Parathyroid adenoma (tissue), 2 donors: Measurements from ENCODE around the gene B9D1.

Source experiments
- H2AFZ ChIP-seq: fragments of 300-600 bp; sonication (generic); one replicate; pipeline ENCODE4 v1.7.0; 2017; ENCODE audit warnings: antibody characterized with exemption, mild to moderate bottlenecking
- H3K27ac ChIP-seq: fragments of 300-600 bp; sonication (generic); one replicate; pipeline ENCODE4 v1.7.0; 2017
- H3K27me3 ChIP-seq: fragments of 300-600 bp; sonication (generic); one replicate; pipeline ENCODE4 v1.7.0; 2017; ENCODE audit warnings: low read length; ENCODE audit not compliant: control insufficient read depth, insufficient read depth
- H3K36me3 ChIP-seq: fragments of 300-600 bp; sonication (generic); one replicate; pipeline ENCODE4 v1.7.0; 2017; ENCODE audit warnings: low read length; ENCODE audit not compliant: control insufficient read depth, insufficient read depth
- H3K4me1 ChIP-seq: fragments of 300-600 bp; sonication (generic); one replicate; pipeline ENCODE4 v1.7.0; 2017; ENCODE audit warnings: control low read depth
- H3K4me2 ChIP-seq: fragments of 300-600 bp; sonication (generic); one replicate; pipeline ENCODE4 v1.7.0; 2017; ENCODE audit warnings: low read length
- H3K4me3 ChIP-seq: fragments of 300-600 bp; sonication (generic); one replicate; pipeline ENCODE4 v1.7.0; 2017; ENCODE audit warnings: low read depth, low read length
- H3K79me2 ChIP-seq: fragments of 300-600 bp; sonication (generic); one replicate; pipeline ENCODE4 v1.7.0; 2017; ENCODE audit warnings: control low read depth
- H3K9ac ChIP-seq: fragments of 300-600 bp; sonication (generic); one replicate; pipeline ENCODE4 v1.7.0; 2017; ENCODE audit warnings: mild to moderate bottlenecking
- H3K9me3 ChIP-seq: fragments of 300-600 bp; sonication (generic); one replicate; pipeline ENCODE4 v1.7.0; 2017; ENCODE audit warnings: low read length; ENCODE audit not compliant: control insufficient read depth
- TF ChIP-seq, protein P1 (sequence below): fragments of 300-600 bp; sonication (generic); IDR thresholded peaks from one replicate; pipeline ENCODE4 v1.7.0; 2017; ENCODE audit warnings: antibody characterized with exemption, mild to moderate bottlenecking
- donor health status: primary hyperparathyroidism.

Gene B9D1

GRCh38 chr17:19322861-19323260 is 39.7 kb downstream of the B9D1 start:
- H3K4me2 ChIP-seq, result no peak overlapping the region
- H3K4me1 ChIP-seq, result peaks cover under 1% of the 10 kb centered on the region
- TF ChIP-seq, protein P1, sequence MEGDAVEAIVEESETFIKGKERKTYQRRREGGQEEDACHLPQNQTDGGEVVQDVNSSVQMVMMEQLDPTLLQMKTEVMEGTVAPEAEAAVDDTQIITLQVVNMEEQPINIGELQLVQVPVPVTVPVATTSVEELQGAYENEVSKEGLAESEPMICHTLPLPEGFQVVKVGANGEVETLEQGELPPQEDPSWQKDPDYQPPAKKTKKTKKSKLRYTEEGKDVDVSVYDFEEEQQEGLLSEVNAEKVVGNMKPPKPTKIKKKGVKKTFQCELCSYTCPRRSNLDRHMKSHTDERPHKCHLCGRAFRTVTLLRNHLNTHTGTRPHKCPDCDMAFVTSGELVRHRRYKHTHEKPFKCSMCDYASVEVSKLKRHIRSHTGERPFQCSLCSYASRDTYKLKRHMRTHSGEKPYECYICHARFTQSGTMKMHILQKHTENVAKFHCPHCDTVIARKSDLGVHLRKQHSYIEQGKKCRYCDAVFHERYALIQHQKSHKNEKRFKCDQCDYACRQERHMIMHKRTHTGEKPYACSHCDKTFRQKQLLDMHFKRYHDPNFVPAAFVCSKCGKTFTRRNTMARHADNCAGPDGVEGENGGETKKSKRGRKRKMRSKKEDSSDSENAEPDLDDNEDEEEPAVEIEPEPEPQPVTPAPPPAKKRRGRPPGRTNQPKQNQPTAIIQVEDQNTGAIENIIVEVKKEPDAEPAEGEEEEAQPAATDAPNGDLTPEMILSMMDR, result no peak
- no peaks in the 10 kb centered on the region for H3K27me3 ChIP-seq
- H2AFZ ChIP-seq, result no peak overlapping the region
- no peaks in the 10 kb centered on the region for H3K36me3 ChIP-seq
- H3K27ac ChIP-seq, result no peak overlapping the region
- no peak overlapping the region for H3K9ac ChIP-seq
- H3K79me2 ChIP-seq, result no peaks in the 10 kb centered on the region
- no peak overlapping the region for H3K4me3 ChIP-seq
- no peaks in the 10 kb centered on the region for H3K9me3 ChIP-seq

DNA sequence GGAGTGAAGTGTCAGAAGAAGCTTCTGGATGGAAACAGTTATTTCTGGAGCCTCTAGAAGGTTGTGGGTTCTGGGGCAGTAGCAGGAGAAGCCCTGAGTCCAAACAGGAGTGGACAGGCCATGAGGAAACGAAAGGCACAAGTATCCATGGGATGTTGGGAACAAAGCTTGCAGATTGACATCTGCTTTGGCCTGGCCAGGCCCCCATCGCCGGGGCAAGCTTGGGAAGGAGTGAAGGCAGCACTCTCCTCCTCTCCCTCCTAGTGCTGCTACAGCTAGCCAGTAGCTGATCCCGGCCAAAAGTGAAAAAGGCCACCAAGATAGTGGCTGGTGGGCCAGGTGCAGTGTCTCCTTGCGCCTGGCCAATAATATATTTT is 40.4 kb downstream of the B9D1 start:
- Histone ChIP-seq H3K27me3 (no peaks in the 10 kb centered on the region), H3K79me2 (no peaks in the 10 kb centered on the region), H2AFZ (no peak overlapping the region), H3K4me1 (peaks cover 7% of the 10 kb centered on the region), H3K4me2 (no peak overlapping the region), H3K4me3 (no peak overlapping the region), H3K36me3 (no peaks in the 10 kb centered on the region), H3K27ac (no peak overlapping the region), H3K9me3 (no peaks in the 10 kb centered on the region), H3K9ac (no peak overlapping the region)
- TF ChIP-seq, protein P1, result no peak

DNA sequence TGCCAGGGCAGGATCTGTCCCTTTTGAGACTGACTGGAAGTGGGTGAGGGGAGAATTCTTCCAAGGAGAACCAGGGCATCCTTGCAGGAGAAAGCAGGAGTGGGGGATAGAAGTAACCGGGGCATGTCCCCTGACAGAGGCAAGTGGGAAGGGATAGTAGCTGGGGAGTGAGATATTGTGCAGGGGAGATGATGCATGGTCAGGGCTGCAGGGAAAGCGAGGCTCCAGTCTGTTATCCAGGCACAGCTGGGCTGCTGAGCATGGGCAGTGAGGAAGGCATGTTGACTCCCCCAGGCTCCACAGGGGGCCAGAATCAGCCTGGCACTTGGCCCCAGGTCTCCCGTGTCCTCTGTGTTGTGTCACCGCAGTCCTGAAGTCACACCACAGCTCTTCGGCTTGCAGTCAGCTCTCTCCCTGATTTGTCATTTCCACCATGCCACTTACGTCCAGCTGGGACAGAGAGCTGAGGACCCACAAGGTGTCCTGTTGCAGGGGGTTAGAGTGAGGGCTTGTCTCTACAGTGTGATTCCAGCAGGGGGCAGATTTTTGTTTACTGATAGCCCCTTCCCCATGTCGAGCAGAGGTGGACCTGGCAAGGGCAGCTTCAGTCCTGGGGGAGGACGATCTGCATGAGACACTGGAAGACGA is 40.9 kb downstream of the B9D1 start:
- no peak overlapping the region for H3K4me3 ChIP-seq
- no peak overlapping the region for H3K27ac ChIP-seq
- no peaks in the 10 kb centered on the region for H3K27me3 ChIP-seq
- no peak overlapping the region for H3K4me2 ChIP-seq
- H3K36me3 ChIP-seq, result no peaks in the 10 kb centered on the region
- H3K9ac ChIP-seq, result no peak overlapping the region
- H3K4me1 ChIP-seq, result peaks cover 12% of the 10 kb centered on the region
- H3K9me3 ChIP-seq, result no peaks in the 10 kb centered on the region
- TF ChIP-seq, protein P1, result no peak
- H3K79me2 ChIP-seq, result no peaks in the 10 kb centered on the region
- no peak overlapping the region for H2AFZ ChIP-seq

DNA sequence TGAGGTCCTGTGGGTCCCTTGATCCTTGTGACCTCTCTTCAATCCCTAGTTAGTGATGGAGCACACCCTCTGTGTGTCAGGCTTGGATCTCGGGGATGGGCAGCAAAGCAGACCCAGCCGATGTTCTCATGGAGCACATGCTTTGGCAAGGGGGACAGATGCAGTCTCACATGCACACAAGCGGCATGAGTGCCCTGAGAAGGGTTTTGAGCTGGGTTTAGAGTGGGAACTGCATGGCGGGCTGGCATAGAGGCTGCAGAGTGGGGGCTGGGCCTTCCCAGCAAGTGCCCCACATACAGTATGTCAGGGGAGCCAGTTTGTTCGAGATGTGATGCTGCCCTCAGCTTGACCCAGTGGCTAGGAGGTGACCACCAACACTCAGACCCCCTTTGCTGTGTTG is 41.6 kb downstream of the B9D1 start:
- TF ChIP-seq, protein P1, result no peak
- Histone ChIP-seq H3K9me3 (no peaks in the 10 kb centered on the region), H3K27me3 (no peaks in the 10 kb centered on the region), H3K4me2 (no peak overlapping the region), H3K4me3 (no peak overlapping the region), H3K27ac (no peak overlapping the region), H3K9ac (no peak overlapping the region), H3K79me2 (no peaks in the 10 kb centered on the region), H2AFZ (no peak overlapping the region), H3K36me3 (no peaks in the 10 kb centered on the region), H3K4me1 (peaks cover 20% of the 10 kb centered on the region)
